HepG2 (cell line): Measurements from ENCODE around the gene FMNL2. TPM values are rescaled to one million over a fixed set of nuclear protein-coding genes. Genes with fewer than 3 reads are reported as not detected.

Experiments used
- ARHGAP35 ChIP-seq: sonication (generic); formaldehyde crosslinking; IDR thresholded peaks from 2 replicates; pipeline ENCODE4 v1.9.0; 2022; ENCODE audit warnings: mild to moderate bottlenecking, inconsistent platforms, moderate library complexity, missing genetic modification reagents, borderline replicate concordance
- CEBPB ChIP-seq: IDR thresholded peaks from 2 replicates; pipeline ENCODE4 v1.6.1; 2011; ENCODE audit warnings: low read depth, low read length, improper control_type of control experiment, borderline replicate concordance
- GABPB1 ChIP-seq: IDR thresholded peaks from 2 replicates; pipeline ENCODE4 v1.6.1; 2016; ENCODE audit warnings: mild to moderate bottlenecking, missing genetic modification reagents, moderate library complexity, missing compliant biosample characterization
- JARID2 ChIP-seq: sonication (generic); formaldehyde crosslinking; IDR thresholded peaks from 2 replicates; pipeline ENCODE4 v1.8.1; 2023; ENCODE audit warnings: missing genetic modification reagents, inconsistent platforms; ENCODE audit not compliant: insufficient replicate concordance
- KDM5A ChIP-seq: fragments of 200-600 bp; sonication (generic); IDR thresholded peaks from 2 replicates; pipeline ENCODE4 v1.7.0; 2018; ENCODE audit warnings: antibody characterized with exemption, mild to moderate bottlenecking, low read length, borderline replicate concordance
- PHF8 ChIP-seq: sonication (generic); formaldehyde crosslinking; IDR thresholded peaks from 2 replicates; pipeline ENCODE4 v1.5.0; 2020; ENCODE audit warnings: missing genetic modification reagents
- REPIN1 ChIP-seq: sonication (generic); formaldehyde crosslinking; IDR thresholded peaks from 2 replicates; pipeline ENCODE4 v1.8.0; 2022; ENCODE audit warnings: missing genetic modification reagents, low read depth, mild to moderate bottlenecking, borderline replicate concordance
- SIN3A ChIP-seq: IDR thresholded peaks from 2 replicates; pipeline ENCODE4 v1.6.1; 2011; ENCODE audit warnings: low read depth, mild to moderate bottlenecking, control low read depth, low read length, borderline replicate concordance
- ZNF224 ChIP-seq: sonication (generic); formaldehyde crosslinking; IDR thresholded peaks from 2 replicates; pipeline ENCODE4 v1.5.0; 2020; ENCODE audit warnings: mild to moderate bottlenecking, missing genetic modification reagents
- ZNF678 ChIP-seq: sonication (generic); formaldehyde crosslinking; IDR thresholded peaks from 2 replicates; pipeline ENCODE4 v1.4.0; 2020; ENCODE audit warnings: mild to moderate bottlenecking, missing genetic modification reagents
- ZNF747 ChIP-seq: sonication (generic); formaldehyde crosslinking; IDR thresholded peaks from 2 replicates; pipeline ENCODE4 v1.8.1; 2023; ENCODE audit warnings: missing genetic modification reagents, mild to moderate bottlenecking, borderline replicate concordance
- polyA plus RNA-seq, 8 experiments: library from polyadenylated mRNA; depleted of rRNA in 3 of 8; stranded (reverse) in 7 of 8; unstranded in 1 of 8; fragments of >200 nt; fragmentation: Illumina TruSeq in 4 of 8; extraction: Trizol in 4 of 8; gene quantifications; 2 replicates each; pipeline versions ENCODE4 v1.2.1 to v1.2.3, GENCODE V29; 2011 to 2016; ENCODE audit warnings: low read depth in 4 of 8, missing spikeins in 1 of 8, mixed read lengths in 1 of 8; ENCODE audit not compliant: insufficient read depth in 1 of 8
- total RNA-seq, 5 experiments: library from RNA; depleted of rRNA; stranded (reverse); fragments of >200 nt; fragmentation: Illumina TruSeq; extraction: Trizol; gene quantifications; 2 replicates each; pipeline ENCODE4 v1.2.3, GENCODE V29; 2016; ENCODE audit warnings: low read depth in 1 of 5
- TF ChIP-seq, protein P1 (sequence below), 2 experiments: fragments of 450-650 bp in 1 of 2; sonication (generic) in 1 of 2; formaldehyde crosslinking in 1 of 2; IDR thresholded peaks; 2 replicates each; pipeline versions ENCODE4 v1.6.1 to v1.8.0; 2016 to 2022; ENCODE audit warnings: antibody characterized with exemption in 1 of 2, mild to moderate bottlenecking in 1 of 2, missing genetic modification reagents in 1 of 2
- TF ChIP-seq, protein P2 (sequence below): IDR thresholded peaks from 2 replicates; pipeline ENCODE4 v1.6.1; 2012; ENCODE audit warnings: low read length, improper control_type of control experiment
- TF ChIP-seq, protein P3 (sequence below): sonication (generic); formaldehyde crosslinking; IDR thresholded peaks from 2 replicates; pipeline ENCODE4 v1.8.1; 2023; ENCODE audit warnings: mild to moderate bottlenecking, moderate library complexity, missing genetic modification reagents

FMNL2 gene
- total and polyA plus RNA-seq, 2 of the 13 experiments (the other 11 are each of a cell fraction or from before 2014, with no cell fraction given), result 66.5 to 67.7 TPM

DNA sequence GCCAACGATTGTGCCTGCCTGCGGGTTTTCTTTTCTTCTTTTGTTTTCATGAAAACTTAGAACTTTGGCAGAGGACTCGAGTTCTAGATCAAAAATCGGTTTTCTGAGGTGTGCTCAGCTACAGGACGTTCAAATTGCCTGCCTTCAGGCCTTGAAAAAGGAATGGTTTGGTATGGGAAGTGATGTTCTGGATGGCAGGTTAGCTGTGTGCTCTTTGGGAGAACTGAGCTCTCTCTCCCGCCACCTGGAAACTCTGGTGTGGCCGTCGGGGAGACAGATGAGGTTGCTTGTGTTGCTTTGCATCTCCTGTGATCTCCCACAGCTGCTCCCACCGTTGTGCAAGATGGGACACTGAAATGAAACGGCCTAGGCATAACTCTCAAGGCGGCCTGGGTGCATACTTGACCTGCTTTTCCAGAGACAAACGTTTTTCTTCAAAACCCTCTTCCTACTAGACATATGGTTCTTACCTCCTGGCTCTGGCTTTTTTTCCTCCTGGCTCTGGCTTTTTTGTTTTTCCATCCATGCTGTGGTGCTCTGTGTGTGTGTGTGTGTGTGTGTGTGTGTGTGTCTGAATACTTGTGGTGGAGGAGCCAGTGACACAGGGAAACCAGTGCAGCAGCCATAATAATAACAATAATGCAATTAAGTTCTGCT lies 2.0 kb downstream of the FMNL2 start (continued):
- no peak for TF ChIP-seq ZNF678
- TF ChIP-seq JARID2 (CRISPR knock-in tag), result no peak
- no peak for TF ChIP-seq GABPB1 (CRISPR knock-in tag)
- TF ChIP-seq ZNF224, result 0 out of 2 replicates have a peak, but pooled peaks have one; percentile 16
- TF ChIP-seq, protein P1, sequence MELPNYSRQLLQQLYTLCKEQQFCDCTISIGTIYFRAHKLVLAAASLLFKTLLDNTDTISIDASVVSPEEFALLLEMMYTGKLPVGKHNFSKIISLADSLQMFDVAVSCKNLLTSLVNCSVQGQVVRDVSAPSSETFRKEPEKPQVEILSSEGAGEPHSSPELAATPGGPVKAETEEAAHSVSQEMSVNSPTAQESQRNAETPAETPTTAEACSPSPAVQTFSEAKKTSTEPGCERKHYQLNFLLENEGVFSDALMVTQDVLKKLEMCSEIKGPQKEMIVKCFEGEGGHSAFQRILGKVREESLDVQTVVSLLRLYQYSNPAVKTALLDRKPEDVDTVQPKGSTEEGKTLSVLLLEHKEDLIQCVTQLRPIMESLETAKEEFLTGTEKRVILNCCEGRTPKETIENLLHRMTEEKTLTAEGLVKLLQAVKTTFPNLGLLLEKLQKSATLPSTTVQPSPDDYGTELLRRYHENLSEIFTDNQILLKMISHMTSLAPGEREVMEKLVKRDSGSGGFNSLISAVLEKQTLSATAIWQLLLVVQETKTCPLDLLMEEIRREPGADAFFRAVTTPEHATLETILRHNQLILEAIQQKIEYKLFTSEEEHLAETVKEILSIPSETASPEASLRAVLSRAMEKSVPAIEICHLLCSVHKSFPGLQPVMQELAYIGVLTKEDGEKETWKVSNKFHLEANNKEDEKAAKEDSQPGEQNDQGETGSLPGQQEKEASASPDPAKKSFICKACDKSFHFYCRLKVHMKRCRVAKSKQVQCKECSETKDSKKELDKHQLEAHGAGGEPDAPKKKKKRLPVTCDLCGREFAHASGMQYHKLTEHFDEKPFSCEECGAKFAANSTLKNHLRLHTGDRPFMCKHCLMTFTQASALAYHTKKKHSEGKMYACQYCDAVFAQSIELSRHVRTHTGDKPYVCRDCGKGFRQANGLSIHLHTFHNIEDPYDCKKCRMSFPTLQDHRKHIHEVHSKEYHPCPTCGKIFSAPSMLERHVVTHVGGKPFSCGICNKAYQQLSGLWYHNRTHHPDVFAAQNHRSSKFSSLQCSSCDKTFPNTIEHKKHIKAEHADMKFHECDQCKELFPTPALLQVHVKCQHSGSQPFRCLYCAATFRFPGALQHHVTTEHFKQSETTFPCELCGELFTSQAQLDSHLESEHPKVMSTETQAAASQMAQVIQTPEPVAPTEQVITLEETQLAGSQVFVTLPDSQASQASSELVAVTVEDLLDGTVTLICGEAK (IDR thresholded peaks at IDR 0.05), result no peak
- TF ChIP-seq, protein P1 (CRISPR knock-in tag; IDR thresholded peaks at IDR 0.05), result 0 out of 2 replicates have a peak, but pooled peaks have one; percentile 35
- TF ChIP-seq PHF8 (CRISPR knock-in tag), result no peak
- TF ChIP-seq, protein P2, sequence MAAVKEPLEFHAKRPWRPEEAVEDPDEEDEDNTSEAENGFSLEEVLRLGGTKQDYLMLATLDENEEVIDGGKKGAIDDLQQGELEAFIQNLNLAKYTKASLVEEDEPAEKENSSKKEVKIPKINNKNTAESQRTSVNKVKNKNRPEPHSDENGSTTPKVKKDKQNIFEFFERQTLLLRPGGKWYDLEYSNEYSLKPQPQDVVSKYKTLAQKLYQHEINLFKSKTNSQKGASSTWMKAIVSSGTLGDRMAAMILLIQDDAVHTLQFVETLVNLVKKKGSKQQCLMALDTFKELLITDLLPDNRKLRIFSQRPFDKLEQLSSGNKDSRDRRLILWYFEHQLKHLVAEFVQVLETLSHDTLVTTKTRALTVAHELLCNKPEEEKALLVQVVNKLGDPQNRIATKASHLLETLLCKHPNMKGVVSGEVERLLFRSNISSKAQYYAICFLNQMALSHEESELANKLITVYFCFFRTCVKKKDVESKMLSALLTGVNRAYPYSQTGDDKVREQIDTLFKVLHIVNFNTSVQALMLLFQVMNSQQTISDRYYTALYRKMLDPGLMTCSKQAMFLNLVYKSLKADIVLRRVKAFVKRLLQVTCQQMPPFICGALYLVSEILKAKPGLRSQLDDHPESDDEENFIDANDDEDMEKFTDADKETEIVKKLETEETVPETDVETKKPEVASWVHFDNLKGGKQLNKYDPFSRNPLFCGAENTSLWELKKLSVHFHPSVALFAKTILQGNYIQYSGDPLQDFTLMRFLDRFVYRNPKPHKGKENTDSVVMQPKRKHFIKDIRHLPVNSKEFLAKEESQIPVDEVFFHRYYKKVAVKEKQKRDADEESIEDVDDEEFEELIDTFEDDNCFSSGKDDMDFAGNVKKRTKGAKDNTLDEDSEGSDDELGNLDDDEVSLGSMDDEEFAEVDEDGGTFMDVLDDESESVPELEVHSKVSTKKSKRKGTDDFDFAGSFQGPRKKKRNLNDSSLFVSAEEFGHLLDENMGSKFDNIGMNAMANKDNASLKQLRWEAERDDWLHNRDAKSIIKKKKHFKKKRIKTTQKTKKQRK, result no peak
- peak; percentile 2; the same call in 1 of the 2 replicates for TF ChIP-seq KDM5A
- peak; percentile 41; the same call in 1 of the 2 replicates for TF ChIP-seq CEBPB
- 0 out of 2 replicates have a peak, but pooled peaks have one; percentile 55 for TF ChIP-seq ARHGAP35 (CRISPR knock-in tag)
- TF ChIP-seq REPIN1 (CRISPR knock-in tag), result 0 out of 2 replicates have a peak, but pooled peaks have one; percentile 54
- TF ChIP-seq ZNF747 (CRISPR knock-in tag), result 0 out of 2 replicates have a peak, but pooled peaks have one; percentile 42
- TF ChIP-seq, protein P3, sequence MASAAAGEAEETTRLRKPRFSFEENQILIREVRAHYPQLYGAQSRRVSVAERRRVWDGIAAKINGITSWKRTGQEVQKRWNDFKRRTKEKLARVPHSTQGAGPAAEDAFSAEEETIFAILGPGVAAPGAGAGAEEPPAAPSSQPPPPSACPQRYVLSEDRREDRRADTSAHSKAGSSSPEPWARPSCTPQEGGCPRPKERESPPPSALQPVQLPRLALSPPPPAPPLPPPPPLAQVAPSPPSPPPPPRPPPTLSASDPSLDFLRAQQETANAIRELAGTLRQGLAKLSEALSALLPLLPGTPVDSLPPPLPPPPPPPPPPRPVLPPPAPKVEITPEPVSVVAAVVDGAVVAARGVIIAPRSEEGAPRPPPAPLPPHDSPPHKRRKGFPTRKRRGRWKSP (CRISPR knock-in tag), result 0 out of 2 replicates have a peak, but pooled peaks have one; percentile 60
- peak; percentile 57; the same call in 1 of the 2 replicates for TF ChIP-seq SIN3A
